ENCODE measurements around the gene AKAP13. TPM values are rescaled to one million over a fixed set of nuclear protein-coding genes. Genes with fewer than 3 reads are reported as not detected.
A peak's percentile ranks its signal among the peaks of the same experiment; 100 is the strongest.

AKAP13 gene
- total RNA-seq, 2 donors from 2014 or later: 87.3 to 106 TPM

DNA sequence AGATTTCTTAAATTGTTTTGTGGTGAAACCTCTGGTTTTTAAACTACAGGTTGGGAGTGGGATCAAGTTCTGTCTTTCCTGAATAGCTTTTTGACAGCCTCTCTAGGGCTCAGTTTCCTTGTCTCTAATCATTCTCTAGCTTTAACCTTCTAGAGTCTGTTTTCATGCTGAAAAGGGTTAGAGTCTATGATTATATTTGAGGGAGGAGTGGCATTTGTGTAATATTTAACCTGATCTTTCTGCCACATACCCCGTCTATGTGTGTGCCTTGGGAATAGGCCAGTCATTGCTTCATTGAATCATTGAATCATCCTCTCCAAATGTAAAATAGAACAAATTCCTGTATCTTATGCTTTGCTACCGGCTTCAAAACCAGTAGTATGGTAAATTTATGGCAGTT is 209.4 kb downstream of the AKAP13 start:
- H3K4me3 ChIP-seq: no peak overlapping the region
- H3K9me3 ChIP-seq: no peaks in the 10 kb centered on the region
- H3K36me3 ChIP-seq: no peaks in the 10 kb centered on the region
- DNase-seq: no peak
- H3K27me3 ChIP-seq: no peaks in the 10 kb centered on the region
- peak overlapping the region; percentile 62 for H3K27ac ChIP-seq
- H3K4me1 ChIP-seq: peaks cover 14% of the 10 kb centered on the region
- TF ChIP-seq, protein P1, sequence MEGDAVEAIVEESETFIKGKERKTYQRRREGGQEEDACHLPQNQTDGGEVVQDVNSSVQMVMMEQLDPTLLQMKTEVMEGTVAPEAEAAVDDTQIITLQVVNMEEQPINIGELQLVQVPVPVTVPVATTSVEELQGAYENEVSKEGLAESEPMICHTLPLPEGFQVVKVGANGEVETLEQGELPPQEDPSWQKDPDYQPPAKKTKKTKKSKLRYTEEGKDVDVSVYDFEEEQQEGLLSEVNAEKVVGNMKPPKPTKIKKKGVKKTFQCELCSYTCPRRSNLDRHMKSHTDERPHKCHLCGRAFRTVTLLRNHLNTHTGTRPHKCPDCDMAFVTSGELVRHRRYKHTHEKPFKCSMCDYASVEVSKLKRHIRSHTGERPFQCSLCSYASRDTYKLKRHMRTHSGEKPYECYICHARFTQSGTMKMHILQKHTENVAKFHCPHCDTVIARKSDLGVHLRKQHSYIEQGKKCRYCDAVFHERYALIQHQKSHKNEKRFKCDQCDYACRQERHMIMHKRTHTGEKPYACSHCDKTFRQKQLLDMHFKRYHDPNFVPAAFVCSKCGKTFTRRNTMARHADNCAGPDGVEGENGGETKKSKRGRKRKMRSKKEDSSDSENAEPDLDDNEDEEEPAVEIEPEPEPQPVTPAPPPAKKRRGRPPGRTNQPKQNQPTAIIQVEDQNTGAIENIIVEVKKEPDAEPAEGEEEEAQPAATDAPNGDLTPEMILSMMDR (IDR thresholded peaks at IDR 0.05): no peak
- peak overlapping the region in 1 of 2 donors; percentile 71 for H3K9ac ChIP-seq (ENCODE audit: low read depth in 2 of 2, low read length in 2 of 2)
- intact Hi-C loops (cut with DNase I): no loop called here

DNA sequence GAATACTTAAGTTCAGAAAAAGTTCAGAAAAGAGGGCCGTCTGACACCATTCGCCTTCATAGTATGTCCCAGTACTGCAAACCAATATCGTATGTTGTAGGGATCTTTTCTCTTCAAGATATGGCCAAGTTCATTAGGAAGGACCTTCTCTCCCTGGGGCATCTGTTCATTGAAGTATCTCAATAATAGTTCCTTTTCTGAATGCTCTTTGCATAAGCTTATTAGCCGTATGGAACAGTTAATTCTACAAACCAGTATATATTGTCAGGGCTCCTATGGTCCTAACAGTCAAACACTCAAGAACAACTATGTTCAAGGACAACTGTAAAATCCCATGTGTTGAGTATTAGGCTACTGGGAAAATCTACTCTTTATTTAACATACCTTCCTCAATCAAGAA is 211.2 kb downstream of the AKAP13 start:
- no peak overlapping the region for H3K4me3 ChIP-seq
- no peak overlapping the region for H3K27ac ChIP-seq

DNA sequence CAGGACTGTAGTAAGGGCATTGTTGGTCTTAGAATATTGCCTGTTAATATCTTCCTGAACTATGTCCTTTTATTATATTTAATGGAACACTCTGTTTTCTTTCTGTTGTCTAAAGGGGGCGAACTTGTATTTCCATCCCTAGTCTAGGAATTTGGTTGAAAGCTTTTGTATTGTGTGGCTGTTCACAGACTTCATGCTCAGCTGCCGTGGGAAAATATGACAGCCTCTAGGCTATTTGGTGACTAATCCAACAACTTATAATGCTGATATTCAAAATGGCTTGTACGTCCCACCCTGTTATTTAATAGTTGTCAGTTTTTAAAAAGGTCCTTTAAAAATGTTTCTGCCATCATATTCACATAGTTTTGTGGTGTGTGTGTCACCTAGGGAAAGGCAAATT is 211.7 kb downstream of the AKAP13 start:
- Histone ChIP-seq H3K4me1 (peaks cover 14% of the 10 kb centered on the region), H3K36me3 (no peaks in the 10 kb centered on the region), H3K27ac (no peak overlapping the region), H3K27me3 (no peaks in the 10 kb centered on the region), H3K4me3 (no peak overlapping the region), H3K9ac (ENCODE audit: low read depth in 2 of 2, low read length in 2 of 2) (no peak overlapping the region), H3K9me3 (no peaks in the 10 kb centered on the region)
- intact Hi-C loops (cut with DNase I): no loop called here
- DNase-seq: no peak
- TF ChIP-seq, protein P1 (IDR thresholded peaks at IDR 0.05): no peak

More for the DNA sequence above, 211.2 kb downstream of the AKAP13 start:
- intact Hi-C loops (cut with DNase I): no loop called here
- TF ChIP-seq, protein P1 (IDR thresholded peaks at IDR 0.05): no peak
- Histone ChIP-seq H3K9ac (ENCODE audit: low read depth in 2 of 2, low read length in 2 of 2) (no peak overlapping the region), H3K27me3 (no peaks in the 10 kb centered on the region), H3K9me3 (no peaks in the 10 kb centered on the region), H3K4me1 (peaks cover 14% of the 10 kb centered on the region), H3K36me3 (no peaks in the 10 kb centered on the region)
- DNase-seq: no peak

DNA sequence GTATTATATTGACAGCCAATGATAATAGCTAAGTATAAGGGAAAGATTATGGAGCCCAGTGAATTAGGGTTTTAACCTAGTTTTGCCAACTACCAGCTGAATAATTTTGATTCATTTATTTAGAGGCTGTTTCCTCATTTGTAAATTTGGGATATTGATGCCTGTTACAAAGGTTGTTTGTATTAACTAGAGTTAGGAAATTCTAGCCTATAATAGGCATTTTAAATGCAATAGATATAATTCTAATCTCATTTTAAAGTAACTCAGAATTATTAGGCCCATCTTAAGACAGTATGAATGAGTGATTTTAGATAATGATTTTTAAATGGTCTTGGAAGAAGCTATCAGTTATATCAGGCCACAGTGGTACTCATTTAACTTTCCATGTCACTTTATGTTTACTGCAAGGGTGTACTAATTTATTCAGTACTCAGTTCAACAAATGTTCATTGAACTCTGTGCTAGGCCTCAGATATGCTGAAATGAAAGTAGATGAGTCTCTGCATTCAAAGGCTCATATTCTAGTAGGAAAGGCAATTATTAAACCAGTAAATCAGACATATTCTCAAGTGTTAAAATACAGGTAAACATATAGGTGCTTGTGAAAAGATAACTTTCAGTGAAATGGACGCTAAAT is 213.5 kb downstream of the AKAP13 start:
- peaks cover 5% of the 10 kb centered on the region for H3K4me1 ChIP-seq
- H3K27me3 ChIP-seq: no peaks in the 10 kb centered on the region
- H3K9ac ChIP-seq (ENCODE audit: low read depth in 2 of 2, low read length in 2 of 2): no peak overlapping the region
- no peaks in the 10 kb centered on the region for H3K9me3 ChIP-seq
- TF ChIP-seq, protein P1 (IDR thresholded peaks at IDR 0.05): no peak
- no peak for DNase-seq
- no peak overlapping the region for H3K4me3 ChIP-seq
- H3K27ac ChIP-seq: no peak overlapping the region
- intact Hi-C loops (cut with DNase I): no loop called here
- no peaks in the 10 kb centered on the region for H3K36me3 ChIP-seq

DNA sequence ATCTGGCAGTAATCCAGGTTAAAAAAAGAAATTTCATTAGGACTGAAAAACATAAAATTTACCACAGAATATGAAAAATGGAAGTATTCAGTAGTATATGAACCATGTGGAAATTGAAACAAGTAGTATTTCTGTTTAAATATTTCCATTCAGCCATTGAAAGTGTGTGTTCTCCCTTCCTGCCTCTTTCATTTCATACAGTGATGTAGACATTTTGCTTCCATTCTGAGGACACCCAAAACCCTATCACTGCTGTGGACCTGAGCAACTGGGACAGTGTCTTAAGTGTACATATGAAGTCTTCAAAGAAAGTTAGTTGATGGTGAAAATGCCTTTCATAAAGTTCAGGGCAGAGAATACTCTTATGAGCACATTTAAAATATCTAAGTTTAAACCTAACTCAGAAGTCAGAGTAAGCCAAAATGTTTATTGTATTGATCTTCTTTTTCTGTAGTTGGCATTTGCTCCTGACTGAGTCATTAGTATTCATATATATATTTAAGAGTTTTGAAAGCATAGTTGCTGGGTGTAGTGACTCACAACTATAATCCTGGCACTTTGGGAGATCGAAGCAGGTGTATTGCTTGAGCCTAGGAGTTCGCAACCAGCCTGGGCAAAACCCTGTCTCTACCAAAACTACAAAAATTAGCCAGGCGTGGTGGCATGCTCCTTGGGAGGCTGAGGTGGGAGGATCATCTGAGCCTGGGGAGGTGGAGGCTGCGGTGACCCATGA is 215.6 kb downstream of the AKAP13 start:
- H3K9me3 ChIP-seq: no peaks in the 10 kb centered on the region
- no peak overlapping the region for H3K4me3 ChIP-seq
- no peak overlapping the region for H3K9ac ChIP-seq (ENCODE audit: low read depth in 2 of 2, low read length in 2 of 2)
- H3K4me1 ChIP-seq: no peaks in the 10 kb centered on the region
- TF ChIP-seq, protein P1 (IDR thresholded peaks at IDR 0.05): no peak
- intact Hi-C loops (cut with DNase I): no loop called here
- H3K27ac ChIP-seq: no peak overlapping the region
- H3K36me3 ChIP-seq: no peaks in the 10 kb centered on the region
- no peaks in the 10 kb centered on the region for H3K27me3 ChIP-seq
- no peak for DNase-seq
